ENCODE results near the gene GRIK5. TPM values are rescaled to one million over a fixed set of nuclear protein-coding genes. Genes with fewer than 3 reads are reported as not detected.

The GRIK5 gene
- polyA plus RNA-seq, 1 donor from 2014 or later: 22.4 TPM

- Histone ChIP-seq H3K4me3 (ENCODE audit: low read length) (no peak overlapping the region), H3K36me3 (ENCODE audit: insufficient read depth, low read length) (peaks cover 6% of the 10 kb centered on the region), H3K9me3 (ENCODE audit: low read length) (no peaks in the 10 kb centered on the region), H3K9me2 (ENCODE audit: insufficient read depth, low read length) (no peaks in the 10 kb centered on the region), H3K27me3 (ENCODE audit: insufficient read depth, low read depth, low read length) (no peaks in the 10 kb centered on the region), H3K79me2 (replicated peaks; ENCODE audit: insufficient read depth, low read length) (no peaks in the 10 kb centered on the region), H3K4me2 (ENCODE audit: low read length) (no peak overlapping the region), H3F3A (ENCODE audit: insufficient read depth, low read length, poor library complexity, severe bottlenecking) (no peaks in the 10 kb centered on the region), H2AFZ (ENCODE audit: low read depth, low read length) (no peak overlapping the region), H3K9ac (ENCODE audit: low read length) (no peak overlapping the region), H3K27ac (ENCODE audit: low read length) (no peak overlapping the region), H4K20me1 (ENCODE audit: insufficient read depth) (no peaks in the 10 kb centered on the region)
- TF ChIP-seq TAF1 (IDR thresholded peaks at IDR 0.05; ENCODE audit: low read depth) (no peak), POLR2AphosphoS5 (IDR thresholded peaks at IDR 0.05) (peak; percentile 15)
Measured at GRCh38 chr19:42054205-42054604, 15.8 kb downstream of the GRIK5 start.

GRCh38 chr19:42053037-42053935 lies 16.7 kb downstream of the GRIK5 start:
- no peak overlapping the region for H3K4me2 ChIP-seq (ENCODE audit: low read length)
- no peaks in the 10 kb centered on the region for H3K9me2 ChIP-seq (ENCODE audit: insufficient read depth, low read length)
- H3K27me3 ChIP-seq (ENCODE audit: insufficient read depth, low read depth, low read length): no peaks in the 10 kb centered on the region
- H3K9ac ChIP-seq (ENCODE audit: low read length): no peak overlapping the region
- no peaks in the 10 kb centered on the region for H4K20me1 ChIP-seq (ENCODE audit: insufficient read depth)
- no peaks in the 10 kb centered on the region for H3K9me3 ChIP-seq (ENCODE audit: low read length)
- no peak for TF ChIP-seq EZH2 (IDR thresholded peaks at IDR 0.05; ENCODE audit: borderline replicate concordance, insufficient read depth, low read length, poor library complexity, severe bottlenecking)
- no peak for TF ChIP-seq TAF1 (IDR thresholded peaks at IDR 0.05; ENCODE audit: low read depth)
- TF ChIP-seq SMC3 (conservative IDR thresholded peaks at IDR 0.05; ENCODE audit: poor library complexity): no peak
- no peak for TF ChIP-seq POLR2AphosphoS5 (IDR thresholded peaks at IDR 0.05)
- TF ChIP-seq RAD21 (conservative IDR thresholded peaks at IDR 0.05): no peak
- TF ChIP-seq REST (IDR thresholded peaks at IDR 0.05; ENCODE audit: borderline replicate concordance): no peak
- no peak for TF ChIP-seq MXI1 (conservative IDR thresholded peaks at IDR 0.05; ENCODE audit: poor library complexity, severe bottlenecking)
- TF ChIP-seq CTCF (IDR thresholded peaks at IDR 0.05; ENCODE audit: poor library complexity, severe bottlenecking): no peak
- H3K36me3 ChIP-seq (ENCODE audit: insufficient read depth, low read length): peaks cover 6% of the 10 kb centered on the region
- no peak overlapping the region for H2AFZ ChIP-seq (ENCODE audit: low read depth, low read length)
- H3K27ac ChIP-seq (ENCODE audit: low read length): no peak overlapping the region
- H3K4me3 ChIP-seq (ENCODE audit: low read length): no peak overlapping the region
- no peaks in the 10 kb centered on the region for H3F3A ChIP-seq (ENCODE audit: insufficient read depth, low read length, poor library complexity, severe bottlenecking)
- no peaks in the 10 kb centered on the region for H3K79me2 ChIP-seq (replicated peaks; ENCODE audit: insufficient read depth, low read length)
